Heart right ventricle (tissue), 12 donors: Measurements from ENCODE around the gene DHRS13. TPM values are rescaled to one million over a fixed set of nuclear protein-coding genes. Genes with fewer than 3 reads are reported as not detected.

Source experiments
- microRNA-seq, 2 donors: library from miRNA; unstranded; fragments of <30 nt; microRNA quantifications; one replicate each; pipeline ENCODE4 v1.2.0, GENCODE V29; 2021
- polyA plus RNA-seq, 2 donors: library from polyadenylated mRNA; stranded (reverse); fragments of 200-250 nt; gene quantifications; one replicate each; pipeline ENCODE4 v1.2.3, GENCODE V29; 2013
- total RNA-seq, 10 donors: library from RNA; stranded (reverse); fragmentation: NEBNext Ultra II Directional in 3 of 10; extraction: Animal tissue kit (Norgen Biotek cat#: 25700) in 3 of 10; gene quantifications; one replicate each; pipeline versions ENCODE4 v1.2.1 to v1.2.4, GENCODE V29; 2021 to 2023
- donor health status: ischemic (EF 13 %, LVEDD 7.1; RV severe dilation, severe dysfunction).
- donor health status: healthy with polysubstance abuse.
- donor health status: DM: no; HTN: yes; CAD: no.
- donor health status: DM: no; HTN: no; CAD: no.
- donor health status: ischemic (EF 25% LVEDD 6.9; RV normal size, moderate dysfunction).
- donor health status: ischemic (EF 25% LVEDD 5.7; RV mildly dilated, moderate dysfunction).
- donor health status: healthy.
- donor health status: nonischemic (EF 11% LVEDD 7.7; RV severe dilation, severe dysfunction).
- donor health status: DM: yes; HTN: yes; CAD: no.
- donor health status: PGD.
- donor health status: ischemic (EF 29% LVEDD 5.4; RV normal size, mild dysfunction).
- donor health status: nonischemic (EF 23%, LVEDD 6.1; RV moderate dilation, normal function).

The DHRS13 gene
- total and polyA plus RNA-seq, 12 donors = 1.1 to 5.6 (median 2.6) TPM

Small RNA genes lying within 50 kb of the gene (microRNA-seq; reads per million reads assigned to microRNA genes)
- gene MIR451B = 0 reads per million in 2 donors

Other genes with a start within 250 kb of the DHRS13 start
- gene SDF2, start 241.2 kb downstream of the DHRS13 start, total RNA-seq = 10 to 100 TPM; 26.6 to 38.8 (median 29.9) TPM
- gene SDF2, start 241.2 kb downstream of the DHRS13 start, polyA plus RNA-seq = 10 to 100 TPM; 16.8 to 54.7 TPM
- gene SUPT6H, start 240.9 kb downstream of the DHRS13 start, total RNA-seq = 10 to 100 TPM; 44.1 to 54.1 (median 50.5) TPM
- 10 to 100 TPM; 19.3 to 34.2 TPM for gene SUPT6H, start 240.9 kb downstream of the DHRS13 start, polyA plus RNA-seq
- 1 to 10 TPM in 9 of 10 donors, under 1 TPM in 1; 0.76 to 2.1 (median 1.3) TPM for gene PROCA1, start 191.2 kb downstream of the DHRS13 start, total RNA-seq
- gene PROCA1, start 191.2 kb downstream of the DHRS13 start, polyA plus RNA-seq = 1 to 10 TPM in 1 of 2 donors, under 1 TPM in 1; 0.74 to 4.9 TPM
- gene RAB34, start 185.2 kb downstream of the DHRS13 start, total RNA-seq = 10 to 100 TPM in 7 of 10 donors, 1 to 10 TPM in 3; 7.0 to 25.0 (median 10.4) TPM
- 10 to 100 TPM; 25.2 to 37.3 TPM for gene RAB34, start 185.2 kb downstream of the DHRS13 start, polyA plus RNA-seq
- gene RPL23A, start 183.1 kb downstream of the DHRS13 start, total RNA-seq = 100 to 1,000 TPM; 807 to 986 (median 861) TPM
- gene RPL23A, start 183.1 kb downstream of the DHRS13 start, polyA plus RNA-seq = 1,000 to 10,000 TPM in 1 of 2 donors, 100 to 1,000 TPM in 1; 300 to 1,566 TPM
- gene TLCD1, start 176.8 kb downstream of the DHRS13 start, total RNA-seq = 1 to 10 TPM in 4 of 10 donors, under 1 TPM in 6; 0.36 to 1.8 (median 0.89) TPM
- gene TLCD1, start 176.8 kb downstream of the DHRS13 start, polyA plus RNA-seq = 1 to 10 TPM; 3.4 to 9.3 TPM
- gene NEK8, start 174.3 kb downstream of the DHRS13 start, total RNA-seq = 1 to 10 TPM in 4 of 10 donors, under 1 TPM in 6; 0.38 to 2.8 (median 0.82) TPM
- 1 to 10 TPM; 1.1 to 1.8 TPM for gene NEK8, start 174.3 kb downstream of the DHRS13 start, polyA plus RNA-seq
- 1 to 10 TPM; 1.3 to 6.4 (median 3.8) TPM for gene TRAF4, start 159.1 kb downstream of the DHRS13 start, total RNA-seq
- gene TRAF4, start 159.1 kb downstream of the DHRS13 start, polyA plus RNA-seq = 1 to 10 TPM; 2.8 to 3.8 TPM
- 10 to 100 TPM; 13.2 to 19.4 (median 16.0) TPM for gene FAM222B, start 60.3 kb downstream of the DHRS13 start, total RNA-seq
- gene FAM222B, start 60.3 kb downstream of the DHRS13 start, polyA plus RNA-seq = 10 to 100 TPM in 1 of 2 donors, 1 to 10 TPM in 1; 8.7 to 13.2 TPM
- gene ERAL1, start 48.1 kb downstream of the DHRS13 start, total RNA-seq = 10 to 100 TPM; 34.2 to 41.6 (median 39.2) TPM
- gene ERAL1, start 48.1 kb downstream of the DHRS13 start, polyA plus RNA-seq = 10 to 100 TPM; 32.3 to 48.2 TPM
- gene FLOT2, start 5.3 kb downstream of the DHRS13 start, total RNA-seq = 100 to 1,000 TPM in 3 of 10 donors, 10 to 100 TPM in 7; 82.8 to 159 (median 90.7) TPM
- gene FLOT2, start 5.3 kb downstream of the DHRS13 start, polyA plus RNA-seq = 10 to 100 TPM; 38.3 to 51.6 TPM
- gene PHF12, start 48.4 kb upstream of the DHRS13 start, total RNA-seq = 10 to 100 TPM; 18.4 to 28.0 (median 21.6) TPM
- gene PHF12, start 48.4 kb upstream of the DHRS13 start, polyA plus RNA-seq = 10 to 100 TPM in 1 of 2 donors, 1 to 10 TPM in 1; 7.3 to 11.2 TPM
- not detected for gene SEZ6, start 103.0 kb upstream of the DHRS13 start, total RNA-seq
- not detected for gene SEZ6, start 103.0 kb upstream of the DHRS13 start, polyA plus RNA-seq
- gene PIPOX, start 140.1 kb upstream of the DHRS13 start, total RNA-seq = 1 to 10 TPM in 3 of 10 donors, under 1 TPM in 5, not detected in 2; 0.32 to 4.1 (median 0.91) TPM
- under 1 TPM; 0.12 to 0.22 TPM for gene PIPOX, start 140.1 kb upstream of the DHRS13 start, polyA plus RNA-seq